Measurements from ENCODE around the gene ADARB2.

GRCh38 chr10:1550616-1551015 lies 186.7 kb downstream of the ADARB2 start:
- TF ChIP-seq, protein P1, sequence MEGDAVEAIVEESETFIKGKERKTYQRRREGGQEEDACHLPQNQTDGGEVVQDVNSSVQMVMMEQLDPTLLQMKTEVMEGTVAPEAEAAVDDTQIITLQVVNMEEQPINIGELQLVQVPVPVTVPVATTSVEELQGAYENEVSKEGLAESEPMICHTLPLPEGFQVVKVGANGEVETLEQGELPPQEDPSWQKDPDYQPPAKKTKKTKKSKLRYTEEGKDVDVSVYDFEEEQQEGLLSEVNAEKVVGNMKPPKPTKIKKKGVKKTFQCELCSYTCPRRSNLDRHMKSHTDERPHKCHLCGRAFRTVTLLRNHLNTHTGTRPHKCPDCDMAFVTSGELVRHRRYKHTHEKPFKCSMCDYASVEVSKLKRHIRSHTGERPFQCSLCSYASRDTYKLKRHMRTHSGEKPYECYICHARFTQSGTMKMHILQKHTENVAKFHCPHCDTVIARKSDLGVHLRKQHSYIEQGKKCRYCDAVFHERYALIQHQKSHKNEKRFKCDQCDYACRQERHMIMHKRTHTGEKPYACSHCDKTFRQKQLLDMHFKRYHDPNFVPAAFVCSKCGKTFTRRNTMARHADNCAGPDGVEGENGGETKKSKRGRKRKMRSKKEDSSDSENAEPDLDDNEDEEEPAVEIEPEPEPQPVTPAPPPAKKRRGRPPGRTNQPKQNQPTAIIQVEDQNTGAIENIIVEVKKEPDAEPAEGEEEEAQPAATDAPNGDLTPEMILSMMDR (IDR thresholded peaks at IDR 0.05): no peak
- TF ChIP-seq POLR2A (IDR thresholded peaks at IDR 0.05) (no peak), EP300 (IDR thresholded peaks at IDR 0.05; ENCODE audit: low read depth) (no peak), POLR2AphosphoS5 (IDR thresholded peaks at IDR 0.05) (no peak)
